ENCODE results near the gene SBNO1. TPM values are rescaled to one million over a fixed set of nuclear protein-coding genes. Genes with fewer than 3 reads are reported as not detected.

Gene SBNO1
- total RNA-seq, 1 donor from 2014 or later = 9.8 TPM

- Histone ChIP-seq H3K36me3 (peaks cover 53 to 65% of the 10 kb centered on the region in 2 donors), H3K27ac (peak overlapping the region; percentile 86 to 93)
- no peak for TF ChIP-seq CTCF (IDR thresholded peaks at IDR 0.05)
Observed at GRCh38 chr12:123396954-123397353, 32.3 kb upstream of the SBNO1 start.

GRCh38 chr12:123396543-123396942, 31.9 kb upstream of the SBNO1 start:
- Histone ChIP-seq H3K27ac (peak overlapping the region; percentile 86 to 93), H3K36me3 (peaks cover 54 to 65% of the 10 kb centered on the region in 2 donors), H3K4me1 (peaks cover 26 to 48% of the 10 kb centered on the region in 2 donors), H3K4me3 (peak overlapping the region in 1 of 2 donors; percentile 46), H3K9me3 (no peaks in the 10 kb centered on the region), H3K27me3 (no peaks in the 10 kb centered on the region)
- no peak for TF ChIP-seq CTCF (IDR thresholded peaks at IDR 0.05)
- DNase-seq (ENCODE audit: low spot score in 2 of 2) = no peak
- intact Hi-C loops (cut with DNase I) = loop anchor here (5.0 kb wide), 1 partner anchor 36 kb away; no protein-coding TSS in a partner anchor

More at GRCh38 chr12:123396954-123397353, 32.3 kb upstream of the SBNO1 start:
- no peak for DNase-seq (ENCODE audit: low spot score in 2 of 2)
- Histone ChIP-seq H3K9me3 (no peaks in the 10 kb centered on the region), H3K4me1 (peaks cover 24 to 46% of the 10 kb centered on the region in 2 donors), H3K4me3 (peak overlapping the region in 1 of 2 donors; percentile 46), H3K27me3 (no peaks in the 10 kb centered on the region)
- intact Hi-C loops (cut with DNase I) = loop anchor here (5.0 kb wide), 1 partner anchor 35 kb away; no protein-coding TSS in a partner anchor

DNA sequence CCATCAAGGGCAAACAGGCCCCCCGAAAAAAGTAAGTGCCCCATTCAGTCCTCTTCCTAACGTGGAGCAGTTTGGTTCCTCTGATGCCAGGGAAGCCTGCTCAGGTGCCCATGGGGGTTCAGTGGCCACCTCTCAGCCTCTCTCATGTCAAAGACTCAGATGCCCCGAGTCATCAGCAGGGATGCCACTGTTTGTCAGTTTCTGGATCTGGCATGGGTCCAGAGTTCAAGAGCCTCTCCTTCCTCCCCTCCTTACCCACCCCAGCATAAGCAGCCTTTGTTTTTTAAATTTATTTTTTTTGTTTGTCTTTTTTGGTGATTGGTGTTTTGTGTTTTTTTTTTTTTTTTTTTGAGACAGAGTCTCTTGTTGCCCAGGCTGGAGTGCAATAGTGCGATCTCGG, 30.6 kb upstream of the SBNO1 start:
- no peak overlapping the region for H3K4me3 ChIP-seq
- peak overlapping the region; percentile 86 to 93 for H3K27ac ChIP-seq
- DNase-seq (ENCODE audit: low spot score in 2 of 2) = no peak
- H3K27me3 ChIP-seq = no peaks in the 10 kb centered on the region
- peaks cover 26 to 61% of the 10 kb centered on the region in 2 donors for H3K4me1 ChIP-seq
- peaks cover 57 to 68% of the 10 kb centered on the region in 2 donors for H3K36me3 ChIP-seq
- no peaks in the 10 kb centered on the region for H3K9me3 ChIP-seq
- intact Hi-C loops (cut with DNase I) = loop anchor here (5.0 kb wide), 1 partner anchor 37 kb away; no protein-coding TSS in a partner anchor
- TF ChIP-seq CTCF (IDR thresholded peaks at IDR 0.05) = no peak

- no peak for DNase-seq (ENCODE audit: low spot score in 2 of 2)
- Histone ChIP-seq H3K36me3 (peaks cover 57 to 68% of the 10 kb centered on the region in 2 donors), H3K4me3 (no peak overlapping the region), H3K27me3 (no peaks in the 10 kb centered on the region), H3K4me1 (peaks cover 17 to 53% of the 10 kb centered on the region in 2 donors), H3K27ac (peak overlapping the region; percentile 9 to 31), H3K9me3 (no peaks in the 10 kb centered on the region)
- no peak for TF ChIP-seq CTCF (IDR thresholded peaks at IDR 0.05)
- intact Hi-C loops (cut with DNase I) = no loop called here
Observed at GRCh38 chr12:123393747-123394146, 29.1 kb upstream of the SBNO1 start.

- H3K4me1 ChIP-seq = peaks cover 8 to 48% of the 10 kb centered on the region in 2 donors
- no peak for DNase-seq (ENCODE audit: low spot score in 2 of 2)
- no peaks in the 10 kb centered on the region for H3K9me3 ChIP-seq
- H3K4me3 ChIP-seq = peak overlapping the region in 1 of 2 donors; percentile 89
- no peak for TF ChIP-seq CTCF (IDR thresholded peaks at IDR 0.05)
- no peaks in the 10 kb centered on the region for H3K27me3 ChIP-seq
- peaks cover 53 to 62% of the 10 kb centered on the region in 2 donors for H3K36me3 ChIP-seq
- intact Hi-C loops (cut with DNase I) = loop anchor here (2.0 kb wide), 1 partner anchor 19 kb away; no protein-coding TSS in a partner anchor
- peak overlapping the region; percentile 42 to 75 for H3K27ac ChIP-seq
Observed at GRCh38 chr12:123391546-123392343, 27.1 kb upstream of the SBNO1 start.
